GM13977 (cell line): ENCODE measurements around the gene NKD1.

Source experiments
- DNase-seq: peaks from one replicate; pipeline ENCODE4 v3.0.0; 2012; ENCODE audit warnings: low spot score
- in situ Hi-C: fragments of 300-500 bp; cut with MboI; formaldehyde crosslinking; loops from one replicate; pipeline ENCODE4 v1.12.0; 2022; ENCODE audit warnings: low sequenced_read_pairs, low pct_unique_long_range_greater_than_20kb, mixed read lengths, inconsistent platforms; ENCODE audit not compliant: unreplicated experiment
- TF ChIP-seq, protein P1 (sequence below): IDR thresholded peaks from 2 replicates; pipeline ENCODE4 v1.5.1; 2012; ENCODE audit warnings: mild to moderate bottlenecking, control low read depth; ENCODE audit not compliant: insufficient read depth; ENCODE audit errors: extremely low read depth, missing control alignments

NKD1 gene

DNA sequence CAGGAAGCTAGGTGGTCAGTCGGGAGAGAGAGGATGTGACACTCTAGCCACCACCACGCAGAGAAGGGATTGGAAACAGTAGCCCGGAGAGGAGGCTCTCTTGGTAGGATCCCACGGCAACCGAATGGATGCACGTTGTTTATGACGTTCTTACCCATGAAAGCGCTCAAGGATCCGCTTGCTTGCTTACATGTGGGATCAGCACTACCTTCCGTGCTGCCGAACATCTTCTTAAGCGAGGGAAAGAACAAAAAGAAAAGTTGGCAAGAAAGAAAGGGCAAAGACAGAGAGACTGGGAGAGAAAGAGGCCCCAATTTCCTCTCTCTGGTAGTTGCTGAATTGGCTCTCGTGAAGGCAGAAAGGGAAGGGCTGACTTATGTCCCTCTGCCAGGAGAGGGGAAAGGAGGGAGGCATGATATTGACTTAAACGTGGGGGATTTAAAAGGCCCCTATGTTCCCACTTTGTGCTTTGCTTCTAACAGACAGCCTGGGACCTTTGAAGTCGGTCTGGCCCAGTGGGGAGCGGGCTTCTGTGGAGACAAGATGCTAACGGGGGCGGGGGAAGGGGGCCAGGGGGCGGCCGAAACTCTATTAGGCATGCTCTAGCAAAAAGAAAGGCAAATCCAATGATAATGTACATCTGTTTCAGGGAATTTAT lies 97.5 kb downstream of the NKD1 start:
- in situ Hi-C loops = no loop called here
- TF ChIP-seq, protein P1, sequence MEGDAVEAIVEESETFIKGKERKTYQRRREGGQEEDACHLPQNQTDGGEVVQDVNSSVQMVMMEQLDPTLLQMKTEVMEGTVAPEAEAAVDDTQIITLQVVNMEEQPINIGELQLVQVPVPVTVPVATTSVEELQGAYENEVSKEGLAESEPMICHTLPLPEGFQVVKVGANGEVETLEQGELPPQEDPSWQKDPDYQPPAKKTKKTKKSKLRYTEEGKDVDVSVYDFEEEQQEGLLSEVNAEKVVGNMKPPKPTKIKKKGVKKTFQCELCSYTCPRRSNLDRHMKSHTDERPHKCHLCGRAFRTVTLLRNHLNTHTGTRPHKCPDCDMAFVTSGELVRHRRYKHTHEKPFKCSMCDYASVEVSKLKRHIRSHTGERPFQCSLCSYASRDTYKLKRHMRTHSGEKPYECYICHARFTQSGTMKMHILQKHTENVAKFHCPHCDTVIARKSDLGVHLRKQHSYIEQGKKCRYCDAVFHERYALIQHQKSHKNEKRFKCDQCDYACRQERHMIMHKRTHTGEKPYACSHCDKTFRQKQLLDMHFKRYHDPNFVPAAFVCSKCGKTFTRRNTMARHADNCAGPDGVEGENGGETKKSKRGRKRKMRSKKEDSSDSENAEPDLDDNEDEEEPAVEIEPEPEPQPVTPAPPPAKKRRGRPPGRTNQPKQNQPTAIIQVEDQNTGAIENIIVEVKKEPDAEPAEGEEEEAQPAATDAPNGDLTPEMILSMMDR = no peak
- no peak for DNase-seq

DNA sequence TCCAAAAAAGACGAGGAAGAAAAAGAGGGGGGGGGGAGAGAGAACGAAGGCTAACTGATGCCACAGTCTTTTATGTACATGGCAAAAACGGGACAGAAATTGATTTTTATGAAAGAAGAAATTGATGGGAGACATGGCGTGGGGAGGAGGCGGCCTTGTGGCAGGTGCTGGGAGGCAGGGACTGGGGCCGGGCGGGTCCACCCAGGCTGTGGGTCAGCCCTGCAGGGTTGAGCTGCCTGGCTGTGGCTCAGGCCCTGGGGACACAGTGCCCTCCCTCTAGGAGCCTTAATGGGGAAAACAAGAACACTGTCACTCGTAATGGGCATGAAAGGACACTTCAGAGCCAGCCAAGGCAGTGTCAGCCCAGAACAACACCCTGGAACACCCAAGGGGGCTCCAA lies 98.1 kb downstream of the NKD1 start:
- in situ Hi-C loops = no loop called here

DNA sequence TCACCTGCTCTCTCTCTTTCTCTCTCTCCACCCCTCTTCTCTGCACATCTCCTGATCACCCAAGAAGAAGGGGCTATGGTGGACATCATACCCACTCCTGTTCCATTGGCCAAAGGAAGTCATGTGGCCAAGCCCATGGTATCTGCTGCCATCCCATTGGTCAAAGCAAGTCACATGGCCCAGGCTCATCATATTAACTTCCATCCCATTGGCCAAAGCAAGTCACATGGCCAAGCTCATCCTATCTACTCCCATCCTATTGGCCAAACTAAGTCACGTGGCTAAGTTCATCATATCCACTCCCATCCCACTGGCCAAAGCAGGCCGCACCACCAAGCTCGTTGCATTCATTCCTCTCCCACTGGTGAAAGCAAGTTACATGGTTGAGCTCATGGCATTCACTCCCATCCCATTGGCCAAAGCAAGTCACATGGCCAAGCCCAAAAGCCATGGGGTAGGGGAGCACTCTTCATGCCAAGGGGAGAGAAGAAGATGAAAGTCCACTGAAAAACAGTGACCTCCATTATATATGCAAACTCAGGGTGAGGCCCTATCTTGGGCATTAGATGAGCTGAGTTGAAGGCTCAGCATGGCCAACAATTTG lies 103.7 kb downstream of the NKD1 start:
- TF ChIP-seq, protein P1 = no peak
- in situ Hi-C loops = no loop called here
- no peak for DNase-seq

More for the DNA sequence above, 98.1 kb downstream of the NKD1 start:
- no peak for DNase-seq
- TF ChIP-seq, protein P1 = no peak

DNA sequence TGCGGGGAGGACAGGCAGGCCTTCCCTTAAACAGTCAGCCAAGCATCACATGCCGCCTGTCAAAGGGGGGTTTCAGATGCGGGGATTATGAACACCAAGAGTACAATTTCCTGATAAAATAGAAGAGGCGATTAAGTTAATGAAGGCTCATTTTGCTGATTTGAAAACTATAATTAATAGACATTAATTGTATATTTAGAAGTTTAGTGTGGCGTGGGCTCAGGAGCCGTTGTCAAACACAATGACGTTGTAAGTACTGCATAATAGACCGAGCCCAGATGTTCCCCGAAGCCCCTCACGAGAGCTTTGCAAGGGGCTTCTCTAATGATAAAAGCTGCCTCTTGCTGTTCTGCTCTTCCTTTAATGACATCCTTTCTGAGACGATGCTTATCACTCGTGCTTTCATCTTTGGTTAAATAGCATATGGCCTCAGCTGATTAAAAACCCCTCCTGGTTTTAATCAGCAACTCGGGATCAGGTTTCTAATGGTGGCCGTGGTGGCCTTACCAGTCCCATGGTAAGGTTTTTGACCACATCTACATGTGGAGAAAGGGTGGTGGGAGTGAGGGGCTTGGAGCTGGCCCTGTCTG lies 104.7 kb downstream of the NKD1 start:
- in situ Hi-C loops = no loop called here
- DNase-seq = no peak
- TF ChIP-seq, protein P1 = no peak

DNA sequence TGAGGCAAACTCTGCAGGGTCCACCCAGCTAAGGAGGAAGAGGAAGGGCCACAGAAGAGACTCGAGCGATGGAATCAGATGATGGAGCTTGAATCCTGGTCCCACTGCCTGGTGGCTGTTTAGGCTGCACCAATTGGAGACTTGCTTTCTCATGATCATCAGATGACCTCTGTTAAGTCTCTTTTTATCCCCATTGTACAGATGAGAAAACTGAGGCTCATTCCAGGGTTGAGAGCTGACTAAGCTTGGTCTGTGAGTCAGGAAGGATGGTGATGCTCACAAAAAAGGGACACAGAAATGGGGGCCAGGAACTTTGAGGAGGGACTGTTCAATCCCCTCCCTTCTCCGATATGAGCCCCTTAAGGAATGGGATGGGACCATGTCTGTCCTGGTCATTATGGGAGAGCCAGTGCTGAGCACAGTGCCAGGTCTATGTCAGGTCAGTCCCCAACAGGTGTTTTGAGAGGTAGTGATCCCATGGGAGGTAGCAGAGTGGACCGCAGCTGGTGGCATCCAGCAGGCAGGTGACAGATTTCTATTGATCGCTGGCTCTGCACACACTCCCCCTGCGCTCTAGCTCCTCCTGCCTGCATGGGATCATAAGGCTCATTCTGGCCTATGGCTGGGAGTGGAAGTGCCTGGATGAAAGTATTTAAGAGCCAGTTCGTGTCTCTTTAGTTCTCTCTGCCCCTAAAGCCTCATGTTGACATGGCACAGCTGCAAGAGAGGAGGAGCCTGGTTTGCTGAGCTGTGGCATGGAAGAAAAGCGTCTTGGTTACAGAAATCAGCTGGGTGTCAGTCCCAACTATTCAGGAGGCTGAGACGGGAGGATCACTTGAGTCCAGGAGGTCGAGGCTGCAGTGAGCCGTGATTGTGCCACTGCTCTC lies 105.7 kb downstream of the NKD1 start:
- DNase-seq = no peak
- TF ChIP-seq, protein P1 = no peak
- in situ Hi-C loops = no loop called here

DNA sequence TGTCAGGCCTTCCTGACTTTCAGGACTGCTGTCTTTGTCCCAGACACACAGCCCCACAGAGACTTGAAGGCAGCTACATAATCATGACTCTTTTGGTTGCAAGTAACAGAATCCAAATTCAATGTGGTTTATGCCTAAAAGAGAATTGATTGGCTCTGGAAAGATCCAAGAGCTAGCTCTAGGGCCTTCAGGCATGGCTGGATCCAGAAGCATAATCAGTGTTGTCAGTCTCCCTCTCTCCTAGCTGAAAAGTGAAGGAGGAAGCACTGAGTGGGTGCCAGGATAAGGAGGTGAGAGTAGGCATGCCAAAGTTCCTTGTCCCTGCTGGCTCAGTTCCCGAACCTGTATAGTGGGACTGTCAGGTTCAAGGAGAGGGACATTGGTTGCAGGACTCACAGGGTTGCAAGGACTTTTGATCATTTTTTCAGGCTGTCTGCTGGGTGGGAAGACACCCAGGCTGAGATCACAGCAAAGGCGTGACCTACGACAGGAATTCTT lies 107.4 kb downstream of the NKD1 start:
- no peak for DNase-seq
- in situ Hi-C loops = no loop called here
- TF ChIP-seq, protein P1 = no peak
